ENCODE results near the gene CEP120.

CEP120 gene

DNA sequence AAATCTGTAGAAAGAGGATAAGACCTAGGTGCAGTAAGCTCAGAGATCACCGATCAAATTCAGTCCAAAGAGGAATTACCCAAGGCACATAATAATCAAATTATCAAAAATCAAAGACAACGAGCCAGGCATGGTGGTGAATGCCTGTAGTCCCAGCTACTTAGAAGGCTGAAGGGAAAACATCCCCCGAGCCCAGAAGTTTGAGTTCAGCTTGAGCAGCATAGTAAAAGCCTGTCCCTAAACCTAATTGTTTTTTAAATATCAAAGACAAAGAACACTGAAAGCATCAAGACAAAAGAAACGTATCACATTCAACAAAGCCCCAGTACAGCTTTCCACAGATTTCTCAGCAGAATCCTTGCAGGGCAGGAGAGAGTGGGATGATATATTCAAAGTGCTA, 122.9 kb downstream of the CEP120 start:
- no peak for DNase-seq (ENCODE audit: low spot score)
- TF ChIP-seq, protein P1, sequence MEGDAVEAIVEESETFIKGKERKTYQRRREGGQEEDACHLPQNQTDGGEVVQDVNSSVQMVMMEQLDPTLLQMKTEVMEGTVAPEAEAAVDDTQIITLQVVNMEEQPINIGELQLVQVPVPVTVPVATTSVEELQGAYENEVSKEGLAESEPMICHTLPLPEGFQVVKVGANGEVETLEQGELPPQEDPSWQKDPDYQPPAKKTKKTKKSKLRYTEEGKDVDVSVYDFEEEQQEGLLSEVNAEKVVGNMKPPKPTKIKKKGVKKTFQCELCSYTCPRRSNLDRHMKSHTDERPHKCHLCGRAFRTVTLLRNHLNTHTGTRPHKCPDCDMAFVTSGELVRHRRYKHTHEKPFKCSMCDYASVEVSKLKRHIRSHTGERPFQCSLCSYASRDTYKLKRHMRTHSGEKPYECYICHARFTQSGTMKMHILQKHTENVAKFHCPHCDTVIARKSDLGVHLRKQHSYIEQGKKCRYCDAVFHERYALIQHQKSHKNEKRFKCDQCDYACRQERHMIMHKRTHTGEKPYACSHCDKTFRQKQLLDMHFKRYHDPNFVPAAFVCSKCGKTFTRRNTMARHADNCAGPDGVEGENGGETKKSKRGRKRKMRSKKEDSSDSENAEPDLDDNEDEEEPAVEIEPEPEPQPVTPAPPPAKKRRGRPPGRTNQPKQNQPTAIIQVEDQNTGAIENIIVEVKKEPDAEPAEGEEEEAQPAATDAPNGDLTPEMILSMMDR (IDR thresholded peaks at IDR 0.05; ENCODE audit: borderline replicate concordance, control extremely low read depth, extremely low read depth, insufficient read depth, missing control alignments), result no peak
- in situ Hi-C loops (cut with MboI; ENCODE audit: low sequenced_read_pairs, unreplicated experiment), result no loop called here

DNA sequence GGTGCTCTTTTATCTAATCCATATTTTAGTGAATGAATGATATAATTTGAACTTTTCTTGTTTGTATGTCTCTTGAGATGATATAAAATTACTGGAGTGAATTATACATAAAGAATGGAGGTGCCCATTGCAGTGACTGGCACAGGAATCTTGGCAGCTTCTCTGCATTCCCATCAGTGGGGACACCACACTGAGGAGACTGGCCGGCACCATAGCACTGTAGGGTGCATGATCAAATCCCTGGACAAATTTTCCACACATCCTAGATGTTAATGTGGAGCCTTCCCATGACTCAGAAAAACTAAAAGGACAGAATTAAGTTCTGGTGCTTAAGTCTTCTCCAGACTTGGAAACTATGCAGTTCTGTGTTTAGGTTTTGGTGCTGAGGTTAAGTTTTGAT, 124.1 kb downstream of the CEP120 start:
- TF ChIP-seq, protein P1 (IDR thresholded peaks at IDR 0.05; ENCODE audit: borderline replicate concordance, control extremely low read depth, extremely low read depth, insufficient read depth, missing control alignments), result no peak
- DNase-seq (ENCODE audit: low spot score), result no peak
- in situ Hi-C loops (cut with MboI; ENCODE audit: low sequenced_read_pairs, unreplicated experiment), result no loop called here

DNA sequence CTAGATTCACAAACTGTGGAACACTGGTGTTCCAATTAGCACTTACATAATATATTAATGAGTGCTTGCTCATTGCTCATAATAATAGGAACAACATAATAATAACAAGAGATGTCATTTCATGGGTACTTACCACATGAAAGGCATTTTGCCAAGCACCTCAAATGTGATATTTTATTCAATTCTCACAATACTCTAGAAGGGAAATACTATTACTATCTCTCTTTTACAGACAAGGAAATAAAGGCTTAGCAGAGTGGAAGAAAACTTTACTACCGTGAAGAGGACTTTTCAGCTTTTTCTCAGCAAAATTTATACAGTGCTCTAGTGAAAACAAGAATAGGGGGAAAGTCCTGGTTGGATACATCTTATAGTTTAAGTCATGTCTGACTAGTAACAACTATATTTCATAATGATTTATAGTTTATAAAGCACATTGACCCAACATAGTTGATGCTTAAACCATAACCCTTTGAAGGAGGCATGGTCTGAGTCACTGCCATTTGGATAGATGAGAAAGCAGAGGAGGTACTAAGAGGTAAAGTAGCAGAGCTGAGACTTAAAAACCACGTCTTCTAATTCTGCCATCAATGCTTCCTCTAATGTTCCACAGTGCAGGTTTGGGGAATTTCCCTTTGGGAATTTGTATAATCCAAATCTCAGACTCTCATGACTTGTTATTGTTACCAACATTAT, 124.7 kb downstream of the CEP120 start:
- TF ChIP-seq, protein P1 (IDR thresholded peaks at IDR 0.05; ENCODE audit: borderline replicate concordance, control extremely low read depth, extremely low read depth, insufficient read depth, missing control alignments), result no peak
- in situ Hi-C loops (cut with MboI; ENCODE audit: low sequenced_read_pairs, unreplicated experiment), result no loop called here
- DNase-seq (ENCODE audit: low spot score), result no peak

DNA sequence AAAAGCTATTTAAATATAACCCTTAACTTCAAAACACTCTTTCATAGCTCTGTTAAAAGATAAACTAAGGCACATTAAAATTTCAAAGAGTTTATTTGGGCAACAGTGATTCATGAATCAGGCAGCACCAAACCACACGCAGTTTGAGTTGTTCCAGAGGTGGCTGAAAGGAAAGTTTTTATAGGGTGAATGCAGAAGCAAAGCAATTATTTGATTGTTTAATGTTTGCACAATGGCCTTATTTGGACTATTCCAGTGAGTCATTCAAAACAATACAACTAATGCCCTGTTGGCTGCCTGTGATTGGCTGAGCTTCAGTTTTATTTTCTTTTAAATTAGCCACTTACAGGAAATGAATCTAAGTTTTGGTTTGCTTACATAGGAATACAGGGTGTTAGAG, 125.3 kb downstream of the CEP120 start:
- in situ Hi-C loops (cut with MboI; ENCODE audit: low sequenced_read_pairs, unreplicated experiment), result no loop called here
- DNase-seq (ENCODE audit: low spot score), result no peak
- TF ChIP-seq, protein P1 (IDR thresholded peaks at IDR 0.05; ENCODE audit: borderline replicate concordance, control extremely low read depth, extremely low read depth, insufficient read depth, missing control alignments), result no peak

DNA sequence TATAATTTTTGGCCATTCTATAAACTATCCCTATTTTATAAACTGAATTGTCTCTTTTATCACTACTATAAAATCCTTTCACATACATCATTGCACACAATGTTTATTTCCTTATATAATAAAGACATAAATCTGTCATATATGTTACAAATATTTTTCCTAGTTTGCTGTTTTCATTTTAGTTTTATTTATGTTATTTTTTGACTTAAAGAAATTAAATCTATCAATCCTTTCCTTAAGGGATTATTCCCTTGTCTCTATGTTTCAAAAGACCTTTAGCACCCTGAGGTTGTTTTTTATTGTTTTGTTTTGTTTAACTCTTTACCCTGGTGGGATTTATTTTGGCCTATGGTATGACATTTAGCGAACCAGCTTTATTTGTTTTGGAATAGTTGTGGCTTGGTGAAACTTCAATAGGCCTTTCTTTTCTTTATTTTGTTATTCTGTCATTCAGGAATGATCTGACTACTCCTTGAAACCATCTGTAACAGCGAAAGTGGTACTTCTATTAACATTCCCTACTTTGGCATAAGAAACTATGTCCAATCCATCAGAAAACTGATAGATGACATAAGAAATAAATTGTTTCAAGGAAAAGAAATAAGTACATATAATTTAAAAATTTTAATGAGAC, 125.9 kb downstream of the CEP120 start:
- in situ Hi-C loops (cut with MboI; ENCODE audit: low sequenced_read_pairs, unreplicated experiment), result no loop called here
- TF ChIP-seq, protein P1 (IDR thresholded peaks at IDR 0.05; ENCODE audit: borderline replicate concordance, control extremely low read depth, extremely low read depth, insufficient read depth, missing control alignments), result no peak
- DNase-seq (ENCODE audit: low spot score), result no peak

All from GM13976 (cell line).